Fibroblast of the aortic adventitia (primary cell): ENCODE results near the gene PRKN. TPM values are rescaled to one million over a fixed set of nuclear protein-coding genes. Genes with fewer than 3 reads are reported as not detected.

Experiments used
- DNase-seq: peaks from one replicate; pipeline ENCODE4 v3.0.0-alpha.2; 2010; ENCODE audit warnings: low read depth
- H3K4me3 ChIP-seq: 2 replicates; pipeline ENCODE4 v1.5.1; 2011; ENCODE audit warnings: low read depth, mild to moderate bottlenecking, control low read depth, low read length, moderate library complexity
- CTCF ChIP-seq: IDR thresholded peaks from 2 replicates; pipeline ENCODE4 v1.5.1; 2011; ENCODE audit warnings: mild to moderate bottlenecking, low read length, control low read depth, inconsistent platforms; ENCODE audit not compliant: insufficient read depth
- total RNA-seq: library from RNA; depleted of rRNA; stranded (reverse); fragments of >200 nt; gene quantifications from 2 replicates; pipeline ENCODE4 v1.2.3, GENCODE V29; 2012; ENCODE audit warnings: low replicate concordance

PRKN gene
- total RNA-seq, 1 donor = 2.0 TPM

GRCh38 chr6:161543684-161544309 lies 1183.8 kb downstream of the PRKN start:
- H3K4me3 ChIP-seq = no peak overlapping the region
- DNase-seq = no peak
- TF ChIP-seq CTCF = no peak

- TF ChIP-seq CTCF = no peak
- no peak for DNase-seq
- H3K4me3 ChIP-seq = no peak overlapping the region
Measured at GRCh38 chr6:161542346-161542980, 1185.1 kb downstream of the PRKN start.

GRCh38 chr6:161540532-161540931 lies 1187.0 kb downstream of the PRKN start:
- H3K4me3 ChIP-seq = no peak overlapping the region
- TF ChIP-seq CTCF = no peak
- DNase-seq = no peak

- no peak for DNase-seq
- no peak for TF ChIP-seq CTCF
Measured at GRCh38 chr6:161536224-161536630, 1191.3 kb downstream of the PRKN start.

GRCh38 chr6:161534264-161534873 lies 1193.2 kb downstream of the PRKN start:
- TF ChIP-seq CTCF = no peak
- H3K4me3 ChIP-seq = no peak overlapping the region
- no peak for DNase-seq

More at GRCh38 chr6:161536224-161536630, 1191.3 kb downstream of the PRKN start:
- no peak overlapping the region for H3K4me3 ChIP-seq

GRCh38 chr6:161533266-161533665 lies 1194.3 kb downstream of the PRKN start:
- no peak for DNase-seq
- TF ChIP-seq CTCF = no peak
- H3K4me3 ChIP-seq = no peak overlapping the region
